ENCODE measurements around the gene ADAM12. TPM values are rescaled to one million over a fixed set of nuclear protein-coding genes. Genes with fewer than 3 reads are reported as not detected.

Gene ADAM12
- total RNA-seq, 1 experiment from 2014 or later = 0.24 TPM

- no peak overlapping the region for H4K8ac ChIP-seq (replicated peaks; ENCODE audit: insufficient read length, low read depth, low read length)
- H2BK15ac ChIP-seq (ENCODE audit: low read depth, low read length) = no peak overlapping the region
- no peaks in the 10 kb centered on the region; the same call in 1 of the 2 replicates for H3K4me1 ChIP-seq (ENCODE audit: insufficient read depth, low read length)
- DNase-seq = no peak
- no peak overlapping the region for H2AFZ ChIP-seq (ENCODE audit: low read length)
- no peak overlapping the region for H2BK20ac ChIP-seq (ENCODE audit: low read depth, low read length, poor library complexity, severe bottlenecking)
- H4K91ac ChIP-seq (ENCODE audit: insufficient read length, low read depth, low read length) = no peak overlapping the region
- H3K18ac ChIP-seq (ENCODE audit: insufficient read length, low read depth, low read length) = no peak overlapping the region
- H3K27ac ChIP-seq (ENCODE audit: insufficient read length, low read depth, low read length) = no peak overlapping the region
- H3T11ph ChIP-seq (ENCODE audit: low read length) = no peak overlapping the region
- H3K14ac ChIP-seq (ENCODE audit: insufficient read depth, low read length) = no peak overlapping the region
- no peaks in the 10 kb centered on the region for H3K79me2 ChIP-seq (ENCODE audit: insufficient read depth, low read length)
- Mint-ChIP-seq H3K36me3 (ENCODE audit: insufficient read depth in 1 of 3, low read depth in 3 of 3) (peaks cover 0 to 4% (median 1%) of the 10 kb centered on the region in 3 experiments; a peak in 2 of 7 replicates), H3K4me3 (no peak overlapping the region), H3K9me3 (peaks cover 0 to 10% of the 10 kb centered on the region in 2 experiments; a peak in 3 of 5 replicates), H3K27ac (peak overlapping the region in 2 of 3 experiments; percentile 5 to 14; a peak in 1 of 7 replicates), H3K27me3 (ENCODE audit: low read depth) (no peaks in the 10 kb centered on the region), H3K4me1 (peaks cover 25% of the 10 kb centered on the region in 2 experiments)
- no peak for TF ChIP-seq CTCF (conservative IDR thresholded peaks at IDR 0.05)
- no CpG with 5 or more reads among the region's 8 CpGs for WGBS (ENCODE audit: extremely low coverage, insufficient read length, low lambda C conversion rate)
- no peak overlapping the region for H3K4ac ChIP-seq (ENCODE audit: low read depth, low read length)
- no peak overlapping the region for H2AK5ac ChIP-seq (ENCODE audit: insufficient read length, low read length)
- no peaks in the 10 kb centered on the region for H4K20me1 ChIP-seq (ENCODE audit: control insufficient read depth, insufficient read depth, insufficient read length)
- H3K27me3 ChIP-seq (ENCODE audit: insufficient read depth, low read length) = no peaks in the 10 kb centered on the region
- no peak overlapping the region for H2BK5ac ChIP-seq (ENCODE audit: insufficient read length, low read length)
- no peaks in the 10 kb centered on the region for H3K79me1 ChIP-seq (ENCODE audit: insufficient read depth, low read depth, low read length, poor library complexity, severe bottlenecking)
- no peak overlapping the region for H3K4me2 ChIP-seq (ENCODE audit: insufficient read depth, insufficient read length, low read length)
- H3K23me2 ChIP-seq (ENCODE audit: insufficient read length, low read depth, low read length, poor library complexity, severe bottlenecking) = no peaks in the 10 kb centered on the region
- no peak overlapping the region for H3K56ac ChIP-seq (ENCODE audit: insufficient read length, low read depth, low read length)
- H3K23ac ChIP-seq (ENCODE audit: insufficient read length, low read depth, low read length) = no peak overlapping the region
- H4K5ac ChIP-seq (ENCODE audit: insufficient read length, low read depth, low read length) = no peak overlapping the region
- H2BK120ac ChIP-seq (ENCODE audit: low read depth, low read length, poor library complexity, severe bottlenecking) = no peak overlapping the region
- no peak overlapping the region for H3K9ac ChIP-seq (ENCODE audit: extremely low read depth, insufficient read length, low read length)
- H2BK12ac ChIP-seq (ENCODE audit: insufficient read length, low read depth, low read length) = no peak overlapping the region
- H3K9me3 ChIP-seq (ENCODE audit: control insufficient read depth, low read depth, low read length) = no peaks in the 10 kb centered on the region
Measured at GRCh38 chr10:126135941-126136595, 252.2 kb downstream of the ADAM12 start.

Measured in H9 (cell line).